Spleen (tissue), 11 donors: Measurements from ENCODE around the gene PTPRN2. TPM values are rescaled to one million over a fixed set of nuclear protein-coding genes. Genes with fewer than 3 reads are reported as not detected.

ENCODE experiments used
- DNase-seq: peaks from one replicate; pipeline ENCODE4 v3.0.0-alpha.2; 2020
- H3K27ac ChIP-seq, 8 donors: fragments of 200-600 bp; sonication (generic) in 7 of 8; 1 replicate in 4 of 8; 2 replicates in 4 of 8; pipeline versions ENCODE4 v1.5.0 to v1.8.0; 2016 to 2021; ENCODE audit warnings: inconsistent platforms in 4 of 8, mild to moderate bottlenecking in 4 of 8, moderate library complexity in 1 of 8
- H3K27me3 ChIP-seq, 7 donors: fragments of 200-600 bp; sonication (generic) in 6 of 7; replicated peaks in 1 of 7; 1 replicate in 4 of 7; 2 replicates in 3 of 7; pipeline versions ENCODE4 v1.5.0 to v1.8.0; 2016 to 2021; ENCODE audit warnings: inconsistent platforms in 3 of 7, mild to moderate bottlenecking in 1 of 7
- H3K36me3 ChIP-seq, 6 donors: fragments of 200-600 bp; sonication (generic) in 5 of 6; 1 replicate in 4 of 6; 2 replicates in 2 of 6; pipeline versions ENCODE4 v1.5.0 to v1.8.0; 2016 to 2021; ENCODE audit warnings: inconsistent platforms in 2 of 6
- H3K4me1 ChIP-seq, 6 donors: fragments of 200-600 bp; sonication (generic) in 5 of 6; 1 replicate in 3 of 6; 2 replicates in 3 of 6; pipeline versions ENCODE4 v1.5.0 to v1.8.0; 2016 to 2021; ENCODE audit warnings: inconsistent platforms in 3 of 6
- H3K4me3 ChIP-seq, 8 donors: fragments of 200-600 bp; sonication (generic) in 7 of 8; 1 replicate in 4 of 8; 2 replicates in 4 of 8; pipeline versions ENCODE4 v1.5.0 to v1.8.0; 2016 to 2021; ENCODE audit warnings: inconsistent platforms in 4 of 8, mild to moderate bottlenecking in 4 of 8, moderate library complexity in 2 of 8
- H3K9me3 ChIP-seq, 8 donors: fragments of 200-600 bp; sonication (generic) in 7 of 8; 1 replicate in 4 of 8; 2 replicates in 4 of 8; pipeline versions ENCODE4 v1.5.0 to v1.8.0; 2016 to 2021; ENCODE audit warnings: inconsistent platforms in 4 of 8
- POLR2A ChIP-seq, 3 donors: fragments of 450-650 bp; IDR thresholded peaks; one replicate each; pipeline ENCODE4 v1.5.1; 2017; ENCODE audit warnings: antibody characterized with exemption in 3 of 3, mild to moderate bottlenecking in 1 of 3
- POLR2AphosphoS5 ChIP-seq, 3 donors: sonication (generic); formaldehyde crosslinking; IDR thresholded peaks; one replicate each; pipeline ENCODE4 v1.5.1; 2017; ENCODE audit warnings: antibody characterized with exemption in 3 of 3
- WGBS, 5 donors: extraction: QIAGEN DNeasy Blood & Tissue Kit in 3 of 5; methylation state at CpG; one replicate each; pipeline versions ENCODE4 v1.1.5 to v1.1.7; 2013 to 2018; 5-methylcytosine and 5-hydroxymethylcytosine counted together
- intact Hi-C: fragments of 100-400 bp; cut with DNase I; formaldehyde crosslinking; loops from one replicate; pipeline ENCODE4 v1.15.0; 2023; ENCODE audit warnings: low total_unique reads
- polyA plus RNA-seq, 3 donors: library from polyadenylated mRNA; stranded (reverse); fragments of 200-250 nt; gene quantifications; one replicate each; pipeline ENCODE4 v1.2.1, GENCODE V29; 2013
- total RNA-seq, 7 donors: library from RNA; depleted of rRNA in 3 of 7; stranded (reverse); fragments of >200 nt in 3 of 7; fragmentation: NEBNext Ultra II Directional in 4 of 7; extraction: Animal tissue kit (Norgen Biotek cat#: 25700) in 4 of 7; gene quantifications; one replicate each; pipeline versions ENCODE4 v1.1.0 to v1.2.1, GENCODE V29; 2016 to 2021
- TF ChIP-seq, protein P1 (sequence below), 11 experiments: fragments of 200-600 bp in 7 of 11; fragments of 450-650 bp in 4 of 11; sonication (generic) in 4 of 11; IDR thresholded peaks in 8 of 11; conservative IDR thresholded peaks in 3 of 11; 1 replicate in 7 of 11; 2 replicates in 4 of 11; pipeline versions ENCODE4 v1.4.0 to v1.8.0; 2016 to 2021; ENCODE audit warnings: antibody characterized with exemption in 11 of 11, inconsistent platforms in 4 of 11, mild to moderate bottlenecking in 1 of 11
- donor health status: healthy with polysubstance abuse.
- donor health status: DM: no; HTN: no; CAD: no; lungs with moderate emphysema.
- donor health status: DM: no; HTN: no; CAD: no.
- donor health status: Bipolar disorder and iron deficiency.
- donor health status: healthy.
- donor health status: DM: no; HTN: no; CAD: no.
- donor health status: DM: yes; HTN: yes; CAD: no.

Gene PTPRN2
- total and polyA plus RNA-seq, 10 donors, result 7.0 to 22.8 (median 16.8) TPM

- intact Hi-C loops, result no loop called here
- DNase-seq, result peak; percentile 31
Measured at GRCh38 chr7:157714166-157715070, 873.2 kb downstream of the PTPRN2 start.

DNA sequence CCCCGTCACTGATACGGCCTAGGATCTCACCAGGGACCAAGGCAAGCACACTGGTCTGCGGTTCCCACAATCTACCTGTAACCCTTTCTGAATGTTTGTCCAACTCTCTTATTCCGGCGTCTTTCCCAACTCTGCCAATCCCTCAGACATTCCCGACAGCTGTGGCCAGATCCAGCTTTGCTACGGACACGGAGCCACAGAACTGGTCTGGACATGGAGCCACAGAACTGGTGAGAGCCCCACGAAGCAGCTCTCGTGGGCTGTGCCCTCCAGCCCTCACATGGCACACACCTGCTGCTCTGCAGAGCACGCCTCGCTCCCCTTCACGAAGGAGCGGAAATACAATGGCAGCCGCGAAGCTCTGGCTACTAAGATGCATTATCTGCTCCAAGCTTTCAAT is 874.0 kb downstream of the PTPRN2 start:
- Histone ChIP-seq H3K4me1 (no peaks in the 10 kb centered on the region), H3K27me3 (peaks cover 0 to 8% (median 0%) of the 10 kb centered on the region in 7 donors), H3K27ac (no peak overlapping the region), H3K36me3 (no peaks in the 10 kb centered on the region), H3K4me3 (no peak overlapping the region), H3K9me3 (no peaks in the 10 kb centered on the region)
- no peak for TF ChIP-seq POLR2A (IDR thresholded peaks at IDR 0.05)
- WGBS, 5 donors, result 88 to 94% (median 89%) methylated on average over 16 of the region's 16 CpGs
- intact Hi-C loops, result no loop called here
- DNase-seq, result peak; percentile 58

More at GRCh38 chr7:157714166-157715070, 873.2 kb downstream of the PTPRN2 start:
- H3K36me3 ChIP-seq, result no peaks in the 10 kb centered on the region
- H3K27ac ChIP-seq, result no peak overlapping the region
- H3K9me3 ChIP-seq, result no peaks in the 10 kb centered on the region
- H3K4me1 ChIP-seq, result no peaks in the 10 kb centered on the region
- 85 to 91% (median 89%) methylated on average over 29 of the region's 29 CpGs for WGBS, 5 donors
- TF ChIP-seq POLR2AphosphoS5 (IDR thresholded peaks at IDR 0.05) (no peak), POLR2A (IDR thresholded peaks at IDR 0.05) (no peak)
- TF ChIP-seq, protein P1, sequence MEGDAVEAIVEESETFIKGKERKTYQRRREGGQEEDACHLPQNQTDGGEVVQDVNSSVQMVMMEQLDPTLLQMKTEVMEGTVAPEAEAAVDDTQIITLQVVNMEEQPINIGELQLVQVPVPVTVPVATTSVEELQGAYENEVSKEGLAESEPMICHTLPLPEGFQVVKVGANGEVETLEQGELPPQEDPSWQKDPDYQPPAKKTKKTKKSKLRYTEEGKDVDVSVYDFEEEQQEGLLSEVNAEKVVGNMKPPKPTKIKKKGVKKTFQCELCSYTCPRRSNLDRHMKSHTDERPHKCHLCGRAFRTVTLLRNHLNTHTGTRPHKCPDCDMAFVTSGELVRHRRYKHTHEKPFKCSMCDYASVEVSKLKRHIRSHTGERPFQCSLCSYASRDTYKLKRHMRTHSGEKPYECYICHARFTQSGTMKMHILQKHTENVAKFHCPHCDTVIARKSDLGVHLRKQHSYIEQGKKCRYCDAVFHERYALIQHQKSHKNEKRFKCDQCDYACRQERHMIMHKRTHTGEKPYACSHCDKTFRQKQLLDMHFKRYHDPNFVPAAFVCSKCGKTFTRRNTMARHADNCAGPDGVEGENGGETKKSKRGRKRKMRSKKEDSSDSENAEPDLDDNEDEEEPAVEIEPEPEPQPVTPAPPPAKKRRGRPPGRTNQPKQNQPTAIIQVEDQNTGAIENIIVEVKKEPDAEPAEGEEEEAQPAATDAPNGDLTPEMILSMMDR (IDR thresholded peaks at IDR 0.05 in 8 of 11, conservative IDR thresholded peaks at IDR 0.05 in 3 of 11), result no peak
- peaks cover 0 to 3% (median 0%) of the 10 kb centered on the region in 7 donors for H3K27me3 ChIP-seq
- H3K4me3 ChIP-seq, result no peak overlapping the region

GRCh38 chr7:157712666-157713235 is 874.9 kb downstream of the PTPRN2 start:
- TF ChIP-seq POLR2AphosphoS5 (IDR thresholded peaks at IDR 0.05), result no peak
- no peak for TF ChIP-seq POLR2A (IDR thresholded peaks at IDR 0.05)
- TF ChIP-seq, protein P1 (IDR thresholded peaks at IDR 0.05 in 8 of 11, conservative IDR thresholded peaks at IDR 0.05 in 3 of 11), result no peak
- Histone ChIP-seq H3K27me3 (peaks cover 0 to 16% (median 0%) of the 10 kb centered on the region in 7 donors), H3K4me1 (no peaks in the 10 kb centered on the region), H3K36me3 (no peaks in the 10 kb centered on the region), H3K4me3 (no peak overlapping the region), H3K9me3 (no peaks in the 10 kb centered on the region), H3K27ac (no peak overlapping the region)
- WGBS, 5 donors, result 70 to 84% (median 76%) methylated on average over 14 to 15 of the region's 15 CpGs
- intact Hi-C loops, result no loop called here
- DNase-seq, result peak; percentile 38

- WGBS, 5 donors, result 66 to 88% (median 85%) methylated on average over 8 to 25 of the region's 27 CpGs
- no peaks in the 10 kb centered on the region for H3K9me3 ChIP-seq
- H3K4me3 ChIP-seq, result no peak overlapping the region
- peak; percentile 58 for DNase-seq
- no peak overlapping the region for H3K27ac ChIP-seq
- TF ChIP-seq POLR2A (IDR thresholded peaks at IDR 0.05) (no peak), POLR2AphosphoS5 (IDR thresholded peaks at IDR 0.05) (no peak)
- TF ChIP-seq, protein P1 (IDR thresholded peaks at IDR 0.05 in 8 of 11, conservative IDR thresholded peaks at IDR 0.05 in 3 of 11), result no peak
- H3K36me3 ChIP-seq, result no peaks in the 10 kb centered on the region
- peaks cover 0 to 27% (median 0%) of the 10 kb centered on the region in 7 donors for H3K27me3 ChIP-seq
- no peaks in the 10 kb centered on the region for H3K4me1 ChIP-seq
- intact Hi-C loops, result no loop called here
Measured at GRCh38 chr7:157711353-157711888, 876.2 kb downstream of the PTPRN2 start.
